HCT116 (cell line): ENCODE data around the gene PRXL2A. TPM values are rescaled to one million over a fixed set of nuclear protein-coding genes. Genes with fewer than 3 reads are reported as not detected.

Source experiments
- ATAC-seq: fragments of 200-7000 bp; cut with Tn5 transposase; 2 replicates; pipeline ENCODE4 v1.9.1; 2020; ENCODE audit warnings: mild to moderate bottlenecking, moderate library complexity
- BruUV-seq: library from RNA; stranded (reverse); fragments of 400-500 nt; replicated peaks from 2 replicates; lab custom pipeline; 2021; lab: Mats Ljungman, UMichigan
- CTCF ChIA-PET: fragments of 300-600 bp; sonication (Branson Sonifier 250); formaldehyde crosslinking; loops from one replicate; lab custom pipeline; 2021; ENCODE audit warnings: antibody characterized with exemption; lab: Charles Lee
- POLR2A ChIA-PET: fragments of 300-600, 350-600 bp; sonication (Branson Sonifier 250); formaldehyde crosslinking; loops from one replicate; lab custom pipeline; 2021; ENCODE audit warnings: antibody characterized with exemption; lab: Charles Lee
- RAD21 ChIA-PET, 2 experiments: fragments of 300-600 bp; sonication (Branson Sonifier 250); formaldehyde crosslinking; loops; one replicate each; lab custom pipeline; 2023; ENCODE audit warnings: low total read pairs in 2 of 2; ENCODE audit not compliant: uncharacterized antibody in 2 of 2, unreplicated experiment in 2 of 2, low non-redundant PET in 1 of 2; lab: Charles Lee
- DNase-seq: peaks from one replicate; pipeline ENCODE4 v3.0.0-alpha.2; 2010; ENCODE audit warnings: low read depth, low spot score
- H2AFZ ChIP-seq: fragments of 200-600 bp; shearing (Covaris generic), sonication (generic); 2 replicates; pipeline ENCODE4 v1.6.1; 2017; ENCODE audit warnings: low read depth, mixed run types, mixed read lengths, antibody characterized with exemption, low read length; ENCODE audit not compliant: poor library complexity, severe bottlenecking
- H3K27ac ChIP-seq: 2 replicates; pipeline ENCODE4 v1.5.1; 2012; ENCODE audit warnings: low read depth, low read length
- H3K27me3 ChIP-seq: fragments of 200-600 bp; sonication (generic); 2 replicates; pipeline ENCODE4 v1.6.1; 2016; ENCODE audit warnings: mixed run types, low read length, mixed read lengths; ENCODE audit not compliant: insufficient read depth
- H3K36me3 ChIP-seq, 2 experiments: fragments of 200-500 bp in 1 of 2; fragments of 200-600 bp in 1 of 2; sonication (Bioruptor generic) in 1 of 2; sonication (generic) in 1 of 2; 2 replicates each; pipeline versions ENCODE4 v1.5.1 to v1.6.1; 2014 to 2016; ENCODE audit warnings: low read length in 2 of 2, inconsistent platforms in 1 of 2, mixed read lengths in 1 of 2, mixed run types in 1 of 2; ENCODE audit not compliant: insufficient read depth in 2 of 2, control insufficient read depth in 1 of 2
- H3K4me1 ChIP-seq, 2 experiments: fragments of 200-600 bp in 1 of 2; sonication (generic) in 1 of 2; 2 replicates each; pipeline versions ENCODE4 v1.5.1 to v1.6.1; 2012 to 2017; ENCODE audit warnings: low read length in 2 of 2, inconsistent platforms in 1 of 2, mild to moderate bottlenecking in 1 of 2, mixed read lengths in 1 of 2, mixed run types in 1 of 2, moderate library complexity in 1 of 2; ENCODE audit not compliant: insufficient read depth in 2 of 2, control insufficient read depth in 1 of 2
- H3K4me2 ChIP-seq: fragments of 200-600 bp; sonication (generic); 2 replicates; pipeline ENCODE4 v1.6.1; 2017; ENCODE audit warnings: mixed run types, low read length, mixed read lengths
- H3K4me3 ChIP-seq, 2 experiments: fragments of 200-600 bp in 1 of 2; sonication (generic) in 1 of 2; replicated peaks in 1 of 2; 2 replicates each; pipeline ENCODE4 v1.5.1; 2011 to 2016; ENCODE audit warnings: low read length in 2 of 2, control low read depth in 1 of 2, low read depth in 1 of 2, mild to moderate bottlenecking in 1 of 2, mixed read lengths in 1 of 2, mixed run types in 1 of 2
- H3K79me2 ChIP-seq: fragments of 200-600 bp; sonication (generic); 2 replicates; pipeline ENCODE4 v1.6.1; 2017; ENCODE audit warnings: mild to moderate bottlenecking, mixed run types, low read length, moderate library complexity, mixed read lengths; ENCODE audit not compliant: insufficient read depth
- H3K9ac ChIP-seq: fragments of 200-600 bp; sonication (generic); 2 replicates; pipeline ENCODE4 v1.6.1; 2016; ENCODE audit warnings: low read length, mixed read lengths
- H3K9me2 ChIP-seq: fragments of 200-600 bp; sonication (generic), shearing (Covaris generic); 2 replicates; pipeline ENCODE4 v1.6.1; 2017; ENCODE audit warnings: mixed run types, mild to moderate bottlenecking, moderate library complexity; ENCODE audit not compliant: insufficient read depth
- H3K9me3 ChIP-seq, 2 experiments: fragments of 200-500 bp in 1 of 2; fragments of 200-600 bp in 1 of 2; sonication (Bioruptor generic) in 1 of 2; sonication (generic) in 1 of 2; 2 replicates each; pipeline ENCODE4 v1.6.1; 2014 to 2017; ENCODE audit warnings: low read length in 2 of 2, mixed read lengths in 2 of 2, inconsistent platforms in 1 of 2, low read depth in 1 of 2, mild to moderate bottlenecking in 1 of 2, mixed run types in 1 of 2, moderate library complexity in 1 of 2; ENCODE audit not compliant: control insufficient read depth in 1 of 2, insufficient read depth in 1 of 2
- H4K20me1 ChIP-seq: fragments of 200-600 bp; sonication (generic), shearing (Covaris generic); 2 replicates; pipeline ENCODE4 v1.6.1; 2017; ENCODE audit warnings: mixed run types, mild to moderate bottlenecking, moderate library complexity; ENCODE audit not compliant: insufficient read depth
- CBX3 ChIP-seq: IDR thresholded peaks from 2 replicates; pipeline ENCODE4 v1.6.1; 2012; ENCODE audit warnings: low read depth
- EGR1 ChIP-seq: IDR thresholded peaks from 2 replicates; pipeline ENCODE4 v1.6.1; 2012; ENCODE audit warnings: low read depth
- ELF1 ChIP-seq: IDR thresholded peaks from 2 replicates; pipeline ENCODE4 v1.6.1; 2012; ENCODE audit warnings: low read depth, borderline replicate concordance
- EZH2 ChIP-seq: fragments of 200-600 bp; sonication (generic); IDR thresholded peaks from 2 replicates; pipeline ENCODE4 v1.6.1; 2017; ENCODE audit warnings: antibody characterized with exemption, mixed run types
- EZH2phosphoT487 ChIP-seq: fragments of 200-600 bp; IDR thresholded peaks from 2 replicates; pipeline ENCODE4 v1.6.1; 2018; ENCODE audit warnings: antibody characterized with exemption, borderline replicate concordance
- JUND ChIP-seq: IDR thresholded peaks from 2 replicates; pipeline ENCODE4 v1.6.1; 2012
- POLR2A ChIP-seq: IDR thresholded peaks from 2 replicates; pipeline ENCODE4 v1.7.0; 2011; ENCODE audit warnings: borderline replicate concordance; ENCODE audit not compliant: insufficient read depth, insufficient read length; ENCODE audit errors: extremely low read depth
- POLR2AphosphoS5 ChIP-seq: IDR thresholded peaks from 2 replicates; pipeline ENCODE4 v1.6.1; 2011; ENCODE audit warnings: mild to moderate bottlenecking, low read depth, low read length, moderate library complexity
- SP1 ChIP-seq: IDR thresholded peaks from 2 replicates; pipeline ENCODE4 v1.6.1; 2012; ENCODE audit warnings: low read depth
- SRF ChIP-seq: IDR thresholded peaks from 2 replicates; pipeline ENCODE4 v1.6.1; 2012; ENCODE audit warnings: low read depth
- YY1 ChIP-seq: IDR thresholded peaks from 2 replicates; pipeline ENCODE4 v1.6.1; 2011; ENCODE audit warnings: low read length, low read depth, moderate library complexity, mild to moderate bottlenecking; ENCODE audit not compliant: insufficient replicate concordance; ENCODE audit errors: extremely low read depth
- ZFX ChIP-seq: fragments of 450-650 bp; IDR thresholded peaks from 2 replicates; pipeline ENCODE4 v1.6.1; 2017
- ZNF274 ChIP-seq: fragments of 200-500 bp; sonication (Bioruptor generic); IDR thresholded peaks from 2 replicates; pipeline ENCODE4 v1.6.1; 2014; ENCODE audit warnings: mild to moderate bottlenecking, low read depth, low read length, inconsistent platforms
- intact Hi-C: fragments of 100-400 bp; cut with micrococcal nuclease; formaldehyde crosslinking; loops from 2 replicates; pipeline ENCODE4 v1.10.0; 2022
- total RNA-seq: library from RNA; stranded (reverse); gene quantifications from one replicate; pipeline ENCODE4 v1.2.1, GENCODE V29; 2021; ENCODE audit not compliant: unreplicated experiment
- TF ChIP-seq, protein P1 (sequence below): IDR thresholded peaks from 2 replicates; pipeline ENCODE4 v1.6.1; 2012
- TF ChIP-seq, protein P2 (sequence below): IDR thresholded peaks from 2 replicates; pipeline ENCODE4 v1.6.1; 2012; ENCODE audit warnings: low read depth
- TF ChIP-seq, protein P3 (sequence below): IDR thresholded peaks from 2 replicates; pipeline ENCODE4 v1.6.1; 2011; ENCODE audit warnings: mild to moderate bottlenecking, low read length, moderate library complexity; ENCODE audit not compliant: insufficient replicate concordance; ENCODE audit errors: extremely low read depth
- TF ChIP-seq, protein P4 (sequence below): IDR thresholded peaks from 2 replicates; pipeline ENCODE4 v1.6.1; 2012

The PRXL2A gene
- total RNA-seq, 1 experiment from 2014 or later = 4.9 TPM

DNA sequence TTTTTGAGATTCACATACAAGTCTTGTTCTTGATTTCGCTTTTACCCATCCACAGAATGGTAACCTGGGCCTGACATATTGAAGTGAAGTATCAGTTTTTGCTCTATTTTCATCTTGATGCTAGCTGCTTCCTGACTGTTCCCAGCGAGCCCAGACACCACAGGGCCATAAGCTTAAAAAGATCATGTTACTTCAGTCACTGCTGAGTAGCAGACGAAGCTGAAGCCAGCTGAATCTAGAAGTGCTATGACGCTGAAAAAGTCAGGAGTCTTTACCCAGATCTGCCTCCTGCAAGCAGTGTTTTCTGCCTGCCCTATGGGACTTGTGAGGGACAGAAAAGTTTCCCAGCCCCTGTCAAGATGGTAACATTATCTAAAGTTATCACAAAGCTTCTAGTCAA lies 2.7 kb upstream of the PRXL2A start:
- H3K27me3 ChIP-seq = no peaks in the 10 kb centered on the region
- ChIA-PET POLR2A (no interaction called here), CTCF (interaction anchor here (1.1 kb wide), 2 partner anchors 27 to 35 kb away, joined by 3 read pairs; no protein-coding TSS in a partner anchor), RAD21 (no interaction called here)
- H3K9ac ChIP-seq = no peak overlapping the region
- no peak overlapping the region for H2AFZ ChIP-seq
- H3K79me2 ChIP-seq = no peaks in the 10 kb centered on the region
- H3K9me2 ChIP-seq = no peaks in the 10 kb centered on the region
- no peak overlapping the region for H3K4me2 ChIP-seq
- no peaks in the 10 kb centered on the region for H4K20me1 ChIP-seq
- no peaks in the 10 kb centered on the region for H3K36me3 ChIP-seq
- no TSS peak for BruUV-seq
- intact Hi-C loops = no loop called here
- H3K9me3 ChIP-seq = no peaks in the 10 kb centered on the region
- H3K27ac ChIP-seq = no peak overlapping the region
- DNase-seq (no peak), ATAC-seq (no peak)
- peaks cover 3 to 12% of the 10 kb centered on the region in 2 experiments; a peak in 3 of 4 replicates for H3K4me1 ChIP-seq
- no peak overlapping the region for H3K4me3 ChIP-seq
- TF ChIP-seq, protein P1, sequence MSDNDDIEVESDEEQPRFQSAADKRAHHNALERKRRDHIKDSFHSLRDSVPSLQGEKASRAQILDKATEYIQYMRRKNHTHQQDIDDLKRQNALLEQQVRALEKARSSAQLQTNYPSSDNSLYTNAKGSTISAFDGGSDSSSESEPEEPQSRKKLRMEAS = no peak
- TF ChIP-seq SP1 = no peak
- TF ChIP-seq JUND = no peak
- TF ChIP-seq ZFX = no peak
- no peak for TF ChIP-seq CBX3
- TF ChIP-seq ELF1 = no peak
- no peak for TF ChIP-seq POLR2A
- no peak for TF ChIP-seq ZNF274
- TF ChIP-seq, protein P2, sequence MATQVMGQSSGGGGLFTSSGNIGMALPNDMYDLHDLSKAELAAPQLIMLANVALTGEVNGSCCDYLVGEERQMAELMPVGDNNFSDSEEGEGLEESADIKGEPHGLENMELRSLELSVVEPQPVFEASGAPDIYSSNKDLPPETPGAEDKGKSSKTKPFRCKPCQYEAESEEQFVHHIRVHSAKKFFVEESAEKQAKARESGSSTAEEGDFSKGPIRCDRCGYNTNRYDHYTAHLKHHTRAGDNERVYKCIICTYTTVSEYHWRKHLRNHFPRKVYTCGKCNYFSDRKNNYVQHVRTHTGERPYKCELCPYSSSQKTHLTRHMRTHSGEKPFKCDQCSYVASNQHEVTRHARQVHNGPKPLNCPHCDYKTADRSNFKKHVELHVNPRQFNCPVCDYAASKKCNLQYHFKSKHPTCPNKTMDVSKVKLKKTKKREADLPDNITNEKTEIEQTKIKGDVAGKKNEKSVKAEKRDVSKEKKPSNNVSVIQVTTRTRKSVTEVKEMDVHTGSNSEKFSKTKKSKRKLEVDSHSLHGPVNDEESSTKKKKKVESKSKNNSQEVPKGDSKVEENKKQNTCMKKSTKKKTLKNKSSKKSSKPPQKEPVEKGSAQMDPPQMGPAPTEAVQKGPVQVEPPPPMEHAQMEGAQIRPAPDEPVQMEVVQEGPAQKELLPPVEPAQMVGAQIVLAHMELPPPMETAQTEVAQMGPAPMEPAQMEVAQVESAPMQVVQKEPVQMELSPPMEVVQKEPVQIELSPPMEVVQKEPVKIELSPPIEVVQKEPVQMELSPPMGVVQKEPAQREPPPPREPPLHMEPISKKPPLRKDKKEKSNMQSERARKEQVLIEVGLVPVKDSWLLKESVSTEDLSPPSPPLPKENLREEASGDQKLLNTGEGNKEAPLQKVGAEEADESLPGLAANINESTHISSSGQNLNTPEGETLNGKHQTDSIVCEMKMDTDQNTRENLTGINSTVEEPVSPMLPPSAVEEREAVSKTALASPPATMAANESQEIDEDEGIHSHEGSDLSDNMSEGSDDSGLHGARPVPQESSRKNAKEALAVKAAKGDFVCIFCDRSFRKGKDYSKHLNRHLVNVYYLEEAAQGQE = no peak
- TF ChIP-seq, protein P3, sequence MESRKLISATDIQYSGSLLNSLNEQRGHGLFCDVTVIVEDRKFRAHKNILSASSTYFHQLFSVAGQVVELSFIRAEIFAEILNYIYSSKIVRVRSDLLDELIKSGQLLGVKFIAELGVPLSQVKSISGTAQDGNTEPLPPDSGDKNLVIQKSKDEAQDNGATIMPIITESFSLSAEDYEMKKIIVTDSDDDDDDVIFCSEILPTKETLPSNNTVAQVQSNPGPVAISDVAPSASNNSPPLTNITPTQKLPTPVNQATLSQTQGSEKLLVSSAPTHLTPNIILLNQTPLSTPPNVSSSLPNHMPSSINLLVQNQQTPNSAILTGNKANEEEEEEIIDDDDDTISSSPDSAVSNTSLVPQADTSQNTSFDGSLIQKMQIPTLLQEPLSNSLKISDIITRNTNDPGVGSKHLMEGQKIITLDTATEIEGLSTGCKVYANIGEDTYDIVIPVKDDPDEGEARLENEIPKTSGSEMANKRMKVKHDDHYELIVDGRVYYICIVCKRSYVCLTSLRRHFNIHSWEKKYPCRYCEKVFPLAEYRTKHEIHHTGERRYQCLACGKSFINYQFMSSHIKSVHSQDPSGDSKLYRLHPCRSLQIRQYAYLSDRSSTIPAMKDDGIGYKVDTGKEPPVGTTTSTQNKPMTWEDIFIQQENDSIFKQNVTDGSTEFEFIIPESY = no peak
- TF ChIP-seq EGR1 = no peak
- TF ChIP-seq EZH2 = no peak
- TF ChIP-seq EZH2phosphoT487 = no peak
- TF ChIP-seq, protein P4, sequence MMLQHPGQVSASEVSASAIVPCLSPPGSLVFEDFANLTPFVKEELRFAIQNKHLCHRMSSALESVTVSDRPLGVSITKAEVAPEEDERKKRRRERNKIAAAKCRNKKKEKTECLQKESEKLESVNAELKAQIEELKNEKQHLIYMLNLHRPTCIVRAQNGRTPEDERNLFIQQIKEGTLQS = no peak
- TF ChIP-seq SRF = no peak
- no peak for TF ChIP-seq POLR2AphosphoS5
- TF ChIP-seq YY1 = no peak
